Astrocyte of the cerebellum (primary cell): ENCODE results near the gene IFT81.

Source experiments
- DNase-seq: peaks from one replicate; pipeline ENCODE4 v3.0.0-alpha.2; 2011; ENCODE audit warnings: low read depth
- H3K4me3 ChIP-seq: 2 replicates; pipeline ENCODE4 v1.5.1; 2011; ENCODE audit warnings: mild to moderate bottlenecking, low read depth, low read length, moderate library complexity
- in situ Hi-C: cut with HindIII; loops from 2 replicates; pipeline ENCODE4 v1.10.0; 2017; ENCODE audit warnings: low sequenced_read_pairs
- TF ChIP-seq, protein P1 (sequence below): IDR thresholded peaks from 2 replicates; pipeline ENCODE4 v1.5.1; 2012; ENCODE audit warnings: low read length, low read depth, moderate library complexity, mild to moderate bottlenecking; ENCODE audit errors: missing control alignments

The IFT81 gene

DNA sequence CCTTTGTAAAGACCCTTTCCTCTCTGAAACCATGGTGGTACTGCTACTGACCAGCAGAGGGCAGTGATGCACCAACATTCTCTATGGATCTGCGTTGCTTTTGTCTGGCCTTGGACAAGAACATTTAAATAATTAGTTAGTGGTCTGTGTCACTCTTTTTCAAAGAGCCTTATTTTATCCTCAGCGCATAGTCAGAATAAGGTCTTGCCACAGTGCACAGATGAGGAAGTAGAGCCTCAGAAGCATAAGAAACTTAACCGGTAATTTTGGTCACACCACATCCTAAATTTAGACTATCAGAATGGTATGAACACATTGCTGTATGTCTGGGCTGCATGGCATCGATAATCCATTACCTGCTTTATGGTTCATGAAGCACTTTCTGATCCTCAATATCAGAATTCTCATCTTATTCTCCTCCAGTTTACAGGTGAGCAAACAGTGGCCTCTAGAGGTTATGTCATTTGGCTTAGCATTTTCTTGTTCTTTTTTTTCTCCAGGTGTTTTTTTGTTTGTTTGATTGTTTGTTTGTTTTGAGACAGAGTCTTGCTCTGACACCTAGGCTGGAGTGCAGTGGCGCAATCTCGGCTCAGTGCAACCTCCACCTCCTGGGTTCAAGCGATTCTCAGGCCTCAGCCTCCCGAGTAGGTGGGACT, 23.7 kb upstream of the IFT81 start:
- H3K4me3 ChIP-seq, result no peak overlapping the region
- DNase-seq, result peak; percentile 72
- in situ Hi-C loops, result no loop called here
- TF ChIP-seq, protein P1, sequence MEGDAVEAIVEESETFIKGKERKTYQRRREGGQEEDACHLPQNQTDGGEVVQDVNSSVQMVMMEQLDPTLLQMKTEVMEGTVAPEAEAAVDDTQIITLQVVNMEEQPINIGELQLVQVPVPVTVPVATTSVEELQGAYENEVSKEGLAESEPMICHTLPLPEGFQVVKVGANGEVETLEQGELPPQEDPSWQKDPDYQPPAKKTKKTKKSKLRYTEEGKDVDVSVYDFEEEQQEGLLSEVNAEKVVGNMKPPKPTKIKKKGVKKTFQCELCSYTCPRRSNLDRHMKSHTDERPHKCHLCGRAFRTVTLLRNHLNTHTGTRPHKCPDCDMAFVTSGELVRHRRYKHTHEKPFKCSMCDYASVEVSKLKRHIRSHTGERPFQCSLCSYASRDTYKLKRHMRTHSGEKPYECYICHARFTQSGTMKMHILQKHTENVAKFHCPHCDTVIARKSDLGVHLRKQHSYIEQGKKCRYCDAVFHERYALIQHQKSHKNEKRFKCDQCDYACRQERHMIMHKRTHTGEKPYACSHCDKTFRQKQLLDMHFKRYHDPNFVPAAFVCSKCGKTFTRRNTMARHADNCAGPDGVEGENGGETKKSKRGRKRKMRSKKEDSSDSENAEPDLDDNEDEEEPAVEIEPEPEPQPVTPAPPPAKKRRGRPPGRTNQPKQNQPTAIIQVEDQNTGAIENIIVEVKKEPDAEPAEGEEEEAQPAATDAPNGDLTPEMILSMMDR, result peak; percentile 90

DNA sequence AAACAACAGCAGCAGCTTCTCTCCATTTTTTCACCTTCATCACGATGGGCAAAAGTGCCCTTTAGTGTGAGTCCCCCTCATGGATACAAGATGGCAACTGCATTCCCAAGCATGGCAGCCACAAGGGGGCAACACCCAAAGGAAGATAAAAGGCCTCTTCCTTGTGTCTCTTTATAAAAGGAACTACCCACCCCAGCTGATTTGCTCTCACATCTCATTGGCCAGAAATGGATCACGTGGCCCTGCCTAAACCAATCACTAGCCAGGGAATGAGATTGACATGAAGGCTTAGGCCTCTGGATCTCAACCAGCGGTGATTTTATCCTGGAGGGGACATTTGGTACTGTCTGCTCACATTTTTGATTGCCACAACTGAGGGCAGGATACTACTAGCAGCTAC, 21.9 kb upstream of the IFT81 start:
- peak; percentile 19 for DNase-seq
- no peak overlapping the region for H3K4me3 ChIP-seq
- in situ Hi-C loops, result no loop called here
- TF ChIP-seq, protein P1, result peak; percentile 41

DNA sequence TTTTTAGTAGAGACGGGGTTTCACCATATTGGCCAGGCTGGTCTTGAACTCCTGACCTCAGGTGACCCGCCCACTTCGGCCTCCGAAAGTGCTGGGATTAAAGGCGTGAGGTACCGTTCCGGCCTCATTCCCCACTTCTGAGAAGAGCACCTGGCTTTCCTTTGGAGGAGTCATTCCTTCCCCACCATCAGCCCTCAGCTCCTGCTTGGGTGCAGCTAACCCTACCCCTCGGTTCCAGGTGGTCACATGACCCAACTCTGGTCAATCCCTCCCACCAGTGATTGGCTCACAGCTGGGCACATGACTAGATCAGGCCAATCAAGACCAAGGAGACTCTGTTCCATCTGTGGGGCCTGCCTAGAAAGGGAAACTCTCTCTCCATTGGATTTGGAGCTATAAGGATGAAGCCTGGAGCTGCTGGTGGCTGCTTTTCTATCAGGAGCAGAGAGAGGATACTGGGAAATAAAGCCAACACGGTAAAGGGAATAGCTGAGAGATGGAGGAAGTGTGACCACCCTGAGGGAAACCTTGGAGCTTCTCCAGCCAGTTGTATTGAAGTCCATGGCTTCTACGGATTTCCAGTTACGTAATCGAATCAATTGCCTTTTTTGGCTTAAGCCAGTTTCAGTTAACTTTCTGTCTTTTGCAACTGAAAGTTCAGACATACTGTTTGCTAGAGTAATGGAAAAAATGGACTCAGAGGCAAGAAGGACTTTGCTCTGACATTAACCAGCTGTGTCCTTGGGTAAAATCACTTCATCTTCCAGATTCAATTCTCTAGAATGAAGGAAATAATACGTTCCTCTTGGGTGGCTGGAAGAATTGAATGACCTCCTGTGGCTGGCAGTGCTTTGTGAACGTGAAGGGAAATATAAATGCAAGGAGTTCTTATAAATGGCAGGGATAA, 19.7 kb upstream of the IFT81 start:
- in situ Hi-C loops, result no loop called here
- TF ChIP-seq, protein P1, result no peak
- H3K4me3 ChIP-seq, result no peak overlapping the region
- no peak for DNase-seq

DNA sequence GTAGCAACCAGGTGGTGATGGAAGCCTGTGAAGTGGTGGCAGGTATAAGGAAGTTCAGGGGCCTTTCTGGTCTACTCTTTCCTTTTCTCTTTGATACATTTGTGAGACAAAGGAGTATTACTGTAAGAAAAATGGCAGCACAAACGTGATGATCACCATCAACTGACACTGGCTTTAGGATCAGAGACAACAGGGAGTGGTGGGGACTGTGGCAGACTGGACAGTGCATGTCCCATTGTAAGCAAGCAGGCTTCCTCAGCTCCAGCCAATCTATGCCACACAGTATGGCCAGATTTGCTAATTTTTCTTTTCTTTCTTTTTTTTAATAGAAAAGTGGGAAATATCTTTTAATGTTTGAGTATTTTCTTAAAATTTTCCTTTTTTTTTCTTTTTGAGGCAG, 19.0 kb upstream of the IFT81 start:
- TF ChIP-seq, protein P1, result no peak
- DNase-seq, result no peak
- in situ Hi-C loops, result no loop called here

DNA sequence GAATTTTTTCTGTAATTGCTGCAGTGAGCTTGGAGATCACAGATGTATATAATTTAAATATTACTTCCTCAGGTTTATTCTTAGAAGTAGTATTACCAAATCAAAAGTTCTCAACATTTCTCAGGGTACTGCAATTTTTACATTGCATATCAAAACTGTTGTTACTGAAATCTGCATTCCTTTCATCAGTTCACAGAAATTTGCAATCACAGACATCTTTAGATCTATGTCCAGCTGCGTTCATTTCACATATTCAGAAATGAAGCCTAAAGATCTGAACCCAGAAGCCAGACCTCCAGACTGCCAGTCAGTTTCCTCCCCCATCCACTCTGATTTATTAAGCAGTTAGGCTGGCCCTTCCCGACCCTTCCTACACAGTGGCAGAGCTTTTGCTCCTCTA, 18.2 kb upstream of the IFT81 start:
- TF ChIP-seq, protein P1, result no peak
- no peak for DNase-seq
- in situ Hi-C loops, result no loop called here
- no peak overlapping the region for H3K4me3 ChIP-seq

More for the DNA sequence above, 19.0 kb upstream of the IFT81 start:
- no peak overlapping the region for H3K4me3 ChIP-seq

DNA sequence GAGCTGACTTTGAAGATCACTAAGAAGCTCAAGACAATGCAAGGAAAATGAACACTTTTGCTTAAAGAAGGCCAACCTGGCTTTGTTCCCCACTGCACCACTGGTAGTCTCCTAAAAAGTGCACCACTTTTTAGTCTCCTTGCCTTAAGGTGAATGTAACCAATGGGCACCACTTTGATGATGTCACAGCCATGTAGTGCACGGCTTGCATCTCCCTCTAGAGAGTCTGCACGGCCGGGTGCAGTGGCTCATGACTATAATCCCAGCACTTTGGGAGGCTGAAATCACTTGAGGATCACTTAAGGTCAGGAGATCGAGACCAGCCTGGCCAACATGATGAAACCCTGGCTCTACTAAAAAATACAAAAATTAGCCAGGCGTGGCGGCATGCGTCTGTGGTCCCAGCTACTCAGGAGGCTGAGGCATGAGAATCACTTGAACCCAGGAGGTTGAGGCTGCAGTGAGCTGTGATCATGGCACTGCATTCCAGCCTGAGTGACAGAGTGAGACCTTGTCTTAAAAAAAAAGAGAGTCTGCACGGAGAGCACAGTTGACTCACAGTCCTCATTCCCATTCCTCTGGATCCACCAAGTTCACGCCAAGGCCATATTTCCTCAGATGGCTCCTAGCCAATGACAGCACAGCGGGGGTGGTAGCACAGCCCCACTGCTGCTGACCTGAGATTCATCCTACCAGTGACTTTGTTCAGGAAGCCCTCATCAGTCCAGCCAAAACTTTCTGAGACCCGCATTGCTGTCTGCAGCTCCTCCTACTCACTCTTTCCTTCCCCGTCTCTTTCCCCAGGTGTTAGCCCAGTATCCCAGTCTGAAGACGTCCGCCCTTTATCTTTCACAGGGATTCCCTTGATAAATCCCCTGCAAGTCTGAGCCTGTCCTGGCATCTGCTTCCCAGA, 16.5 kb upstream of the IFT81 start:
- no peak overlapping the region for H3K4me3 ChIP-seq
- TF ChIP-seq, protein P1, result no peak
- peak; percentile 74 for DNase-seq
- in situ Hi-C loops, result no loop called here
